Astrocyte (in vitro differentiated cells and primary cell): ENCODE results near the gene PARK7. TPM values are rescaled to one million over a fixed set of nuclear protein-coding genes. Genes with fewer than 3 reads are reported as not detected.
A peak's percentile ranks its signal among the peaks of the same experiment; 100 is the strongest.
"Not testable (repeated sequence)": the region's sequence is repeated elsewhere in the genome, so short reads cannot be mapped to it uniquely, and the experiment has no call there.

Experiments used
- DNase-seq: peaks from one replicate; pipeline ENCODE4 v3.0.0-alpha.2; 2010; ENCODE audit warnings: low read depth
- FAIRE-seq: peaks from 2 replicates; lab custom pipeline; 2011; peaks lifted over from hg19 to GRCh38; lab: Jason Lieb, UNC
- H2AFZ ChIP-seq: 2 replicates; pipeline ENCODE4 v1.6.0; 2012; ENCODE audit warnings: low read depth, low read length, inconsistent platforms
- H3K27ac ChIP-seq: 2 replicates; pipeline ENCODE4 v1.5.1; 2011; ENCODE audit warnings: low read depth, low read length, inconsistent platforms
- H3K27me3 ChIP-seq: 2 replicates; pipeline ENCODE4 v1.6.0; 2011; ENCODE audit warnings: low read length, inconsistent platforms; ENCODE audit not compliant: insufficient read depth
- H3K36me3 ChIP-seq: 2 replicates; pipeline ENCODE4 v1.5.1; 2011; ENCODE audit warnings: low read length, inconsistent platforms; ENCODE audit not compliant: insufficient read depth
- H3K4me1 ChIP-seq: 2 replicates; pipeline ENCODE4 v1.5.1; 2011; ENCODE audit warnings: low read length, inconsistent platforms; ENCODE audit not compliant: insufficient read depth
- H3K4me2 ChIP-seq: 2 replicates; pipeline ENCODE4 v1.6.0; 2012; ENCODE audit warnings: low read length, inconsistent platforms
- H3K4me3 ChIP-seq: 2 replicates; pipeline ENCODE4 v1.5.1; 2011; ENCODE audit warnings: low read depth, mild to moderate bottlenecking, low read length, inconsistent platforms; ENCODE audit not compliant: insufficient read depth
- H3K79me2 ChIP-seq: 2 replicates; pipeline ENCODE4 v1.6.0; 2012; ENCODE audit warnings: mild to moderate bottlenecking, low read length, inconsistent platforms; ENCODE audit not compliant: insufficient read depth
- H3K9ac ChIP-seq: 2 replicates; pipeline ENCODE4 v1.6.0; 2012; ENCODE audit warnings: mild to moderate bottlenecking, low read length, inconsistent platforms
- H3K9me3 ChIP-seq: 2 replicates; pipeline ENCODE4 v1.5.1; 2012; ENCODE audit warnings: low read depth, mild to moderate bottlenecking, low read length, inconsistent platforms; ENCODE audit not compliant: insufficient read depth
- H4K20me1 ChIP-seq: 2 replicates; pipeline ENCODE4 v1.6.0; 2012; ENCODE audit warnings: low read length, inconsistent platforms; ENCODE audit not compliant: insufficient read depth
- H3K27ac Mint-ChIP-seq: one replicate; pipeline ENCODE4 v1.8.0; 2021; ENCODE audit warnings: mild to moderate bottlenecking, mixed read lengths; ENCODE audit not compliant: unreplicated experiment
- H3K27me3 Mint-ChIP-seq: one replicate; pipeline ENCODE4 v1.8.0; 2021; ENCODE audit warnings: low read depth, mixed read lengths; ENCODE audit not compliant: unreplicated experiment
- H3K36me3 Mint-ChIP-seq: one replicate; pipeline ENCODE4 v1.8.0; 2021; ENCODE audit warnings: low read depth, mixed read lengths; ENCODE audit not compliant: unreplicated experiment
- H3K4me1 Mint-ChIP-seq: one replicate; pipeline ENCODE4 v1.8.0; 2021; ENCODE audit warnings: low read depth, mixed read lengths; ENCODE audit not compliant: unreplicated experiment
- H3K4me3 Mint-ChIP-seq: one replicate; pipeline ENCODE4 v1.8.0; 2021; ENCODE audit warnings: mild to moderate bottlenecking, moderate library complexity, mixed read lengths; ENCODE audit not compliant: unreplicated experiment
- H3K9me3 Mint-ChIP-seq: one replicate; pipeline ENCODE4 v1.8.0; 2021; ENCODE audit warnings: mild to moderate bottlenecking, mixed read lengths; ENCODE audit not compliant: unreplicated experiment
- EZH2 ChIP-seq: IDR thresholded peaks from 2 replicates; pipeline ENCODE4 v1.6.1; 2012; ENCODE audit warnings: mild to moderate bottlenecking, low read length, inconsistent platforms; ENCODE audit not compliant: insufficient read depth
- total RNA-seq: library from RNA; stranded (reverse); gene quantifications from 2 replicates; pipeline ENCODE4 v1.2.1, GENCODE V29; 2021
- TF ChIP-seq, protein P1 (sequence below): IDR thresholded peaks from 2 replicates; pipeline ENCODE4 v1.5.1; 2011; ENCODE audit warnings: low read depth, mild to moderate bottlenecking, inconsistent platforms, low read length, moderate library complexity; ENCODE audit not compliant: insufficient read depth

PARK7 gene
- total RNA-seq, 1 donor from 2014 or later, result 282 TPM

GRCh38 chr1:7919880-7920279 lies 41.6 kb upstream of the PARK7 start:
- FAIRE-seq, result no peak
- H3K27ac ChIP-seq, result no peak overlapping the region

DNA sequence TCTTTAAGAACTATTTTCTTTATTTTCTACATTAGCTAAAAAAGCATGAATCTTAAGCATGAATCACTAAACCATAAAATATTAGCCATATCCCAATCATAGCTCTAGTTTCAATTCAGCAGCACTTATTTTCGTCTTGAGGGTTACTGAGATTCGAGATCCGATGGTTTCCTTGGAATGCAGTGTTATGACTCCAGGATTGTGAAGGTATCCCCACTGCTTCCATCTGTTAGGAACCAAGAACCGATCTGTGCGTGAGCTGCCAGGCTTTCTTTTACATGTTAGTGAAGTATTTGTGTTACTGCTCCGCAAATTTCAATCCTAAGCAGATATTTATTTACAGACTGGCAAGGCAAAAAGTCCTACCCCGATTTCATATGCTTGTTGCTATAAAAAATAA lies 39.7 kb upstream of the PARK7 start:
- no peaks in the 10 kb centered on the region for H3K27me3 Mint-ChIP-seq
- H3K36me3 Mint-ChIP-seq, result no peaks in the 10 kb centered on the region
- Histone ChIP-seq H3K9me3 (no peaks in the 10 kb centered on the region), H2AFZ (no peak overlapping the region), H3K36me3 (no peaks in the 10 kb centered on the region), H3K9ac (no peak overlapping the region), H3K27me3 (no peaks in the 10 kb centered on the region), H3K79me2 (no peaks in the 10 kb centered on the region), H3K27ac (no peak overlapping the region), H3K4me1 (peaks cover 11% of the 10 kb centered on the region), H3K4me2 (peak overlapping the region; percentile 3), H3K4me3 (no peak overlapping the region), H4K20me1 (no peaks in the 10 kb centered on the region)
- H3K4me3 Mint-ChIP-seq, result no peak overlapping the region
- TF ChIP-seq, protein P1, sequence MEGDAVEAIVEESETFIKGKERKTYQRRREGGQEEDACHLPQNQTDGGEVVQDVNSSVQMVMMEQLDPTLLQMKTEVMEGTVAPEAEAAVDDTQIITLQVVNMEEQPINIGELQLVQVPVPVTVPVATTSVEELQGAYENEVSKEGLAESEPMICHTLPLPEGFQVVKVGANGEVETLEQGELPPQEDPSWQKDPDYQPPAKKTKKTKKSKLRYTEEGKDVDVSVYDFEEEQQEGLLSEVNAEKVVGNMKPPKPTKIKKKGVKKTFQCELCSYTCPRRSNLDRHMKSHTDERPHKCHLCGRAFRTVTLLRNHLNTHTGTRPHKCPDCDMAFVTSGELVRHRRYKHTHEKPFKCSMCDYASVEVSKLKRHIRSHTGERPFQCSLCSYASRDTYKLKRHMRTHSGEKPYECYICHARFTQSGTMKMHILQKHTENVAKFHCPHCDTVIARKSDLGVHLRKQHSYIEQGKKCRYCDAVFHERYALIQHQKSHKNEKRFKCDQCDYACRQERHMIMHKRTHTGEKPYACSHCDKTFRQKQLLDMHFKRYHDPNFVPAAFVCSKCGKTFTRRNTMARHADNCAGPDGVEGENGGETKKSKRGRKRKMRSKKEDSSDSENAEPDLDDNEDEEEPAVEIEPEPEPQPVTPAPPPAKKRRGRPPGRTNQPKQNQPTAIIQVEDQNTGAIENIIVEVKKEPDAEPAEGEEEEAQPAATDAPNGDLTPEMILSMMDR, result no peak
- no peak for TF ChIP-seq EZH2
- H3K27ac Mint-ChIP-seq, result peak overlapping the region; percentile 62
- FAIRE-seq (no peak), DNase-seq (peak; percentile 72)
- H3K4me1 Mint-ChIP-seq, result peaks cover 6% of the 10 kb centered on the region
- H3K9me3 Mint-ChIP-seq, result no peaks in the 10 kb centered on the region

More at GRCh38 chr1:7919880-7920279, 41.6 kb upstream of the PARK7 start:
- H4K20me1 ChIP-seq, result no peaks in the 10 kb centered on the region
- H3K9me3 ChIP-seq, result no peaks in the 10 kb centered on the region
- no peaks in the 10 kb centered on the region for H3K79me2 ChIP-seq
- Mint-ChIP-seq H3K36me3 (no peaks in the 10 kb centered on the region), H3K27ac (no peak overlapping the region), H3K27me3 (no peaks in the 10 kb centered on the region), H3K4me1 (peaks cover 6% of the 10 kb centered on the region), H3K9me3 (no peaks in the 10 kb centered on the region), H3K4me3 (no peak overlapping the region)
- H3K9ac ChIP-seq, result no peak overlapping the region
- H3K4me1 ChIP-seq, result peaks cover 11% of the 10 kb centered on the region
- no peak overlapping the region for H2AFZ ChIP-seq
- H3K4me3 ChIP-seq, result no peak overlapping the region
- H3K27me3 ChIP-seq, result no peaks in the 10 kb centered on the region
- TF ChIP-seq, protein P1, result no peak
- no peak for TF ChIP-seq EZH2
- H3K4me2 ChIP-seq, result no peak overlapping the region
- H3K36me3 ChIP-seq, result no peaks in the 10 kb centered on the region
- DNase-seq, result no peak

GRCh38 chr1:7922301-7922700 lies 39.2 kb upstream of the PARK7 start:
- H3K79me2 ChIP-seq, result no peaks in the 10 kb centered on the region
- H3K9me3 ChIP-seq, result no peaks in the 10 kb centered on the region
- FAIRE-seq (no peak), DNase-seq (peak; percentile 58)
- H3K36me3 ChIP-seq, result no peaks in the 10 kb centered on the region
- H3K4me3 ChIP-seq, result no peak overlapping the region
- H3K27me3 ChIP-seq, result no peaks in the 10 kb centered on the region
- TF ChIP-seq EZH2, result no peak
- TF ChIP-seq, protein P1, result no peak
- peaks cover 11% of the 10 kb centered on the region for H3K4me1 ChIP-seq
- Mint-ChIP-seq H3K4me1 (peaks cover 6% of the 10 kb centered on the region), H3K36me3 (no peaks in the 10 kb centered on the region), H3K9me3 (no peaks in the 10 kb centered on the region), H3K27ac (no peak overlapping the region), H3K4me3 (no peak overlapping the region), H3K27me3 (no peaks in the 10 kb centered on the region)
- H3K9ac ChIP-seq, result no peak overlapping the region
- no peaks in the 10 kb centered on the region for H4K20me1 ChIP-seq
- peak overlapping the region; percentile 3 for H3K4me2 ChIP-seq
- H3K27ac ChIP-seq, result no peak overlapping the region
- peak overlapping the region; percentile 62 for H2AFZ ChIP-seq

- H3K27me3 ChIP-seq, H3K9me3 Mint-ChIP-seq, H3K36me3 Mint-ChIP-seq, H3K79me2 ChIP-seq, H3K27me3 Mint-ChIP-seq, H3K27ac ChIP-seq, H2AFZ ChIP-seq, DNase-seq, H3K4me1 ChIP-seq, FAIRE-seq, H3K4me1 Mint-ChIP-seq, H3K36me3 ChIP-seq, H3K4me3 Mint-ChIP-seq, H3K9ac ChIP-seq, H4K20me1 ChIP-seq, H3K4me3 ChIP-seq, H3K4me2 ChIP-seq, H3K27ac Mint-ChIP-seq, H3K9me3 ChIP-seq: not testable (repeated sequence)
Observed at GRCh38 chr1:7927061-7927460, 34.5 kb upstream of the PARK7 start.
